K562 (cell line): ENCODE measurements around the gene RGS8. TPM values are rescaled to one million over a fixed set of nuclear protein-coding genes. Genes with fewer than 3 reads are reported as not detected.

Experiments used
- ATAC-seq: fragments of 200-7000 bp; cut with Tn5 transposase; 3 replicates; pipeline ENCODE4 v1.9.1; 2020; ENCODE audit warnings: moderate library complexity
- BruUV-seq: library from RNA; stranded (reverse); fragments of 400-500 nt; replicated peaks from 2 replicates; lab custom pipeline; 2021; lab: Mats Ljungman, UMichigan
- CTCF ChIA-PET: fragments of 300-600 bp; formaldehyde crosslinking; extraction: SDS; loops from one replicate; lab custom pipeline; 2021; ENCODE audit warnings: low intra/inter-chr PET ratio; lab: Yijun Ruan, JAX
- POLR2A ChIA-PET: fragments of 300-600, 350-650 bp; sonication (Branson Sonifier 250); formaldehyde crosslinking; extraction: SDS; loops from one replicate; lab custom pipeline; 2021; ENCODE audit warnings: antibody characterized with exemption, inconsistent platforms; lab: Yijun Ruan, JAX
- DNase-seq, 4 experiments: peaks; one replicate each; pipeline versions ENCODE4 v3.0.0 to v3.0.0-alpha.2; 2011 to 2018; ENCODE audit warnings: low spot score in 3 of 4, mixed read lengths in 3 of 4; ENCODE audit errors: extremely low read depth in 1 of 4
- FAIRE-seq: peaks from 2 replicates; lab custom pipeline; 2011; peaks lifted over from hg19 to GRCh38; lab: Jason Lieb, UNC
- H2AFZ ChIP-seq: 2 replicates; pipeline ENCODE4 v1.6.0; 2011; ENCODE audit warnings: low read depth, low read length, control low read depth, inconsistent platforms
- H3K27ac ChIP-seq: fragments of 200-600 bp; 3 replicates; pipeline ENCODE4 v1.8.0; 2011; ENCODE audit warnings: low read depth, mild to moderate bottlenecking, control low read depth, inconsistent platforms, low read length, moderate library complexity, mixed read lengths; ENCODE audit errors: extremely low read depth
- H3K27me3 ChIP-seq, 2 experiments: fragments of 300-600 bp in 1 of 2; 2 replicates in 1 of 2; 3 replicates in 1 of 2; pipeline versions ENCODE4 v1.6.0 to v1.8.0; 2011; ENCODE audit warnings: inconsistent platforms in 2 of 2, low read length in 2 of 2, mild to moderate bottlenecking in 1 of 2, mixed read lengths in 1 of 2, moderate library complexity in 1 of 2; ENCODE audit not compliant: control insufficient read depth in 2 of 2, insufficient read depth in 2 of 2
- H3K36me3 ChIP-seq: fragments of 300-600 bp; 3 replicates; pipeline ENCODE4 v1.8.0; 2011; ENCODE audit warnings: mild to moderate bottlenecking, low read length, inconsistent platforms; ENCODE audit not compliant: control insufficient read depth, insufficient read depth
- H3K4me1 ChIP-seq, 2 experiments: fragments of 200-600 bp in 1 of 2; replicated peaks in 1 of 2; 2 replicates in 1 of 2; 3 replicates in 1 of 2; pipeline versions ENCODE4 v1.5.1 to v1.8.0; 2011; ENCODE audit warnings: inconsistent platforms in 2 of 2, low read length in 2 of 2, mild to moderate bottlenecking in 1 of 2, mixed read lengths in 1 of 2, moderate library complexity in 1 of 2; ENCODE audit not compliant: control insufficient read depth in 2 of 2, insufficient read depth in 2 of 2
- H3K4me2 ChIP-seq: 2 replicates; pipeline ENCODE4 v1.6.1; 2011; ENCODE audit warnings: low read length, control low read depth, inconsistent platforms, mixed read lengths; ENCODE audit not compliant: insufficient read depth
- H3K4me3 ChIP-seq: fragments of 200-600 bp; sonication (generic), shearing (Covaris generic); 2 replicates; pipeline ENCODE4 v1.5.1; 2016; ENCODE audit warnings: control low read depth, inconsistent platforms
- H3K79me2 ChIP-seq: fragments of 200-600 bp; 3 replicates; pipeline ENCODE4 v1.8.0; 2011; ENCODE audit warnings: low read length, inconsistent platforms; ENCODE audit not compliant: control insufficient read depth, insufficient read depth
- H3K9ac ChIP-seq, 2 experiments: 2 replicates each; pipeline versions ENCODE4 v1.6.0 to v1.6.1; 2011; ENCODE audit warnings: low read depth in 2 of 2, low read length in 2 of 2, control low read depth in 1 of 2, inconsistent platforms in 1 of 2, mild to moderate bottlenecking in 1 of 2, mixed read lengths in 1 of 2; ENCODE audit not compliant: insufficient read depth in 1 of 2
- H3K9me1 ChIP-seq: one replicate; pipeline ENCODE4 v1.6.0; 2011; ENCODE audit warnings: inconsistent platforms, mild to moderate bottlenecking, low read length, moderate library complexity; ENCODE audit not compliant: control insufficient read depth, insufficient read depth
- H3K9me3 ChIP-seq: replicated peaks from 2 replicates; pipeline ENCODE4 v1.5.1; 2011; ENCODE audit warnings: low read depth, low read length, inconsistent platforms; ENCODE audit not compliant: control insufficient read depth, insufficient read depth
- H4K20me1 ChIP-seq: replicated peaks from 2 replicates; pipeline ENCODE4 v1.6.1; 2011; ENCODE audit warnings: low read length, inconsistent platforms, mixed read lengths; ENCODE audit not compliant: control insufficient read depth, insufficient read depth
- ARNT ChIP-seq, 2 experiments: fragments of 450-650 bp; IDR thresholded peaks; 2 replicates each; pipeline ENCODE4 v1.6.1; 2016; ENCODE audit warnings: mild to moderate bottlenecking in 1 of 2
- CAMTA2 ChIP-seq: fragments of 250-450 bp; sonication (Bioruptor Pico); conservative IDR thresholded peaks from 2 replicates; pipeline ENCODE4 v1.5.1; 2022
- FOXA3 ChIP-seq, 2 experiments: fragments of 450-650 bp in 1 of 2; sonication (generic) in 1 of 2; formaldehyde crosslinking; IDR thresholded peaks in 1 of 2; conservative IDR thresholded peaks in 1 of 2; 2 replicates each; pipeline versions ENCODE4 v1.4.0 to v1.8.0; 2020 to 2022; ENCODE audit warnings: mild to moderate bottlenecking in 2 of 2, missing genetic modification reagents in 1 of 2
- GTF2B ChIP-seq: IDR thresholded peaks from 2 replicates; pipeline ENCODE4 v1.6.1; 2011; ENCODE audit not compliant: insufficient read length; ENCODE audit errors: extremely low read depth
- HMGN3 ChIP-seq: IDR thresholded peaks from 2 replicates; pipeline ENCODE4 v1.6.1; 2011; ENCODE audit warnings: borderline replicate concordance, low read depth, mild to moderate bottlenecking, mixed read lengths, low read length; ENCODE audit not compliant: insufficient read length; ENCODE audit errors: extremely low read depth
- JUN ChIP-seq, 2 experiments: sonication (generic) in 1 of 2; formaldehyde crosslinking in 1 of 2; IDR thresholded peaks; 2 replicates each; pipeline versions ENCODE4 v1.6.1 to v1.8.0; 2012 to 2022; ENCODE audit warnings: borderline replicate concordance in 2 of 2, mild to moderate bottlenecking in 2 of 2, improper control_type of control experiment in 1 of 2, low read depth in 1 of 2, low read length in 1 of 2, missing genetic modification reagents in 1 of 2
- KDM5B ChIP-seq: fragments of 200-600 bp; sonication (generic); IDR thresholded peaks from 2 replicates; pipeline ENCODE4 v1.6.1; 2012; ENCODE audit warnings: low read depth, mild to moderate bottlenecking, moderate library complexity, low read length, control low read depth, inconsistent platforms; ENCODE audit not compliant: insufficient replicate concordance
- KLF6 ChIP-seq: fragments of 250-450 bp; sonication (Bioruptor Pico); IDR thresholded peaks from 2 replicates; pipeline ENCODE4 v1.4.0; 2020; ENCODE audit warnings: mild to moderate bottlenecking, moderate library complexity, borderline replicate concordance
- NFIC ChIP-seq: fragments of 450-650 bp; IDR thresholded peaks from 2 replicates; pipeline ENCODE4 v1.6.1; 2017; ENCODE audit warnings: mild to moderate bottlenecking, inconsistent platforms
- RBM22 ChIP-seq: fragments of 200-400 bp; formaldehyde crosslinking; IDR thresholded peaks from 2 replicates; pipeline ENCODE4 v1.6.1; 2018; ENCODE audit warnings: low read length, low read depth; ENCODE audit not compliant: poor library complexity, severe bottlenecking
- TSC22D4 ChIP-seq: fragments of 450-650 bp; IDR thresholded peaks from 2 replicates; pipeline ENCODE4 v1.6.1; 2016; ENCODE audit warnings: missing genetic modification characterization, missing biosample characterization, control low read depth
- ZBTB26 ChIP-seq: fragments of 450-650 bp; formaldehyde crosslinking; IDR thresholded peaks from 2 replicates; pipeline ENCODE4 v1.4.0; 2022; ENCODE audit warnings: missing genetic modification characterization
- ZNF444 ChIP-seq: fragments of 250-450 bp; sonication (Bioruptor Pico); IDR thresholded peaks from 2 replicates; pipeline ENCODE4 v1.4.0; 2020; ENCODE audit warnings: mild to moderate bottlenecking, moderate library complexity
- WGBS: fragments of 100-300 bp; shearing (Covaris generic); methylation state at CpG from one replicate; pipeline ENCODE4 v1.1.6; 2016; ENCODE audit warnings: low coverage, mixed read lengths; ENCODE audit not compliant: insufficient coverage; ENCODE audit errors: missing lambda C conversion rate; 5-methylcytosine and 5-hydroxymethylcytosine counted together
- in situ Hi-C: fragments of 300-500 bp; cut with MboI; formaldehyde crosslinking; loops from 4 replicates; pipeline ENCODE4 v1.15.0; 2018; ENCODE audit warnings: inconsistent platforms, mixed read lengths
- intact Hi-C: fragments of 100-400 bp; cut with micrococcal nuclease; formaldehyde crosslinking; loops from 2 replicates; pipeline ENCODE4 v1.14.2; 2022
- polyA plus RNA-seq, 8 experiments: library from polyadenylated mRNA; depleted of rRNA in 4 of 8; stranded (reverse) in 5 of 8; unstranded in 3 of 8; fragments of >200 nt; fragmentation: Nextera tagmentation in 2 of 8; fragmentation: Illumina TruSeq in 1 of 8; extraction: Ambion mirVana in 2 of 8; extraction: Trizol in 1 of 8; gene quantifications; 2 replicates each; pipeline versions ENCODE4 v1.2.1 to v1.2.3, GENCODE V29; 2011 to 2014; ENCODE audit warnings: inconsistent platforms in 1 of 8, missing spikeins in 1 of 8
- total RNA-seq, 7 experiments: library from RNA; depleted of rRNA in 6 of 7; stranded (reverse); fragments of >200 nt in 6 of 7; fragmentation: Illumina TruSeq in 2 of 7; extraction: Trizol in 2 of 7; gene quantifications; 2 replicates each; pipeline versions ENCODE4 v1.2.1 to v1.2.3, GENCODE V29; 2011 to 2021; ENCODE audit warnings: low replicate concordance in 1 of 7

RGS8 gene
- total and polyA plus RNA-seq, 9 of the 15 experiments (the other 6 are each of a cell fraction or from before 2014, with no cell fraction given) = not detected

GRCh38 chr1:182637769-182638168 is 46.6 kb downstream of the RGS8 start:
- Histone ChIP-seq H3K4me1 (no peaks in the 10 kb centered on the region), H2AFZ (no peak overlapping the region), H3K9me1 (no peaks in the 10 kb centered on the region), H3K9ac (no peak overlapping the region), H3K79me2 (no peaks in the 10 kb centered on the region), H3K27ac (no peak overlapping the region), H3K36me3 (no peaks in the 10 kb centered on the region), H3K4me3 (no peak overlapping the region), H3K9me3 (no peaks in the 10 kb centered on the region), H3K4me2 (no peak overlapping the region), H3K27me3 (peaks cover 39 to 70% of the 10 kb centered on the region in 2 experiments; a peak in 4 of 5 replicates), H4K20me1 (0 out of 2 replicates have a peak, but pooled peaks cover 3% of the 10 kb centered on the region)
- ATAC-seq (no peak), DNase-seq (no peak), FAIRE-seq (no peak)
- intact Hi-C loops (no loop called here), in situ Hi-C loops (no loop called here)
- ChIA-PET POLR2A (interaction anchor here (0.8 to 1.2 kb wide), 2 partner anchors 10 kb away, joined by 3 to 4 read pairs; no protein-coding TSS in a partner anchor), CTCF (no interaction called here)
- no TSS peak for BruUV-seq
- TF ChIP-seq ZBTB26 (CRISPR knock-in tag) (no peak), GTF2B (no peak), KDM5B (no peak), NFIC (no peak), HMGN3 (no peak), ZNF444 (no peak), TSC22D4 (tag) (no peak), KLF6 (CRISPR knock-in tag) (no peak), ARNT (IDR thresholded peaks at IDR 0.05) (no peak), RBM22 (no peak), JUN (IDR thresholded peaks at IDR 0.05; ENCODE audit: borderline replicate concordance, low read depth, low read length) (no peak), JUN (CRISPR knock-in tag; IDR thresholded peaks at IDR 0.05; ENCODE audit: borderline replicate concordance) (no peak), FOXA3 (CRISPR knock-in tag; conservative IDR thresholded peaks at IDR 0.05 in 1 of 2, IDR thresholded peaks at IDR 0.05 in 1 of 2) (no peak), CAMTA2 (CRISPR knock-in tag) (no peak)
- 0% methylated on average over 5 of the region's 5 CpGs for WGBS
